ENCODE results near the gene B3GAT3.

DNA sequence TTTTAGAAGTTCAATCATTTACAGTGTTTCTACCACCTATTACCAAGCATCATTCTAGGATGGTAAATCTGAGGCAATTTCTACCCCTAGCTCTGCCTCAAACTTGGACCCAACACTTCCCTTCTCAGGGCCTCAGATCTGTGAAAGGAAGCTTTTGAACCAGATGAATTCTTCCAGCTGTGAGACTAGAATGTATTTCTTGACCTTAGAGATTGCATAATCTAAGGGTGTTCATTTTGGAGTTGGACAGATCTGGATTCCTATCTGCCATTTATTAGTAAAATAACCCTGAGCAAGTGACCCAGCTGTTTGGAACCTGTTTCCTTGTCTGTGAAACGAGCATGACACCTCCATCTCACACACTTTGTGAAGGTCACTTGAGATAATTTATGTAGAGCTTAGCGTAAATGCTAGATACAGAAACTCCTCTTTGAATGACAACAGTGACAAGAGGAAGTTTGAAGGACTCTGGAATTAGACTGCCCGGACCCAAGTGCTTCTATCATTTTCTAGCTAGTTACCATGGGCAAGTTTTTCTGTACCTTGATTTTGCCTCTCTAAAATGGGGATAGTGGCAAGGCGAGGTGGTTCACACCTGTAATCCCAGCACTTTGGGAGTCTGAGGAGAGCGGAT lies 35.1 kb upstream of the B3GAT3 start:
- TF ChIP-seq, protein P1, sequence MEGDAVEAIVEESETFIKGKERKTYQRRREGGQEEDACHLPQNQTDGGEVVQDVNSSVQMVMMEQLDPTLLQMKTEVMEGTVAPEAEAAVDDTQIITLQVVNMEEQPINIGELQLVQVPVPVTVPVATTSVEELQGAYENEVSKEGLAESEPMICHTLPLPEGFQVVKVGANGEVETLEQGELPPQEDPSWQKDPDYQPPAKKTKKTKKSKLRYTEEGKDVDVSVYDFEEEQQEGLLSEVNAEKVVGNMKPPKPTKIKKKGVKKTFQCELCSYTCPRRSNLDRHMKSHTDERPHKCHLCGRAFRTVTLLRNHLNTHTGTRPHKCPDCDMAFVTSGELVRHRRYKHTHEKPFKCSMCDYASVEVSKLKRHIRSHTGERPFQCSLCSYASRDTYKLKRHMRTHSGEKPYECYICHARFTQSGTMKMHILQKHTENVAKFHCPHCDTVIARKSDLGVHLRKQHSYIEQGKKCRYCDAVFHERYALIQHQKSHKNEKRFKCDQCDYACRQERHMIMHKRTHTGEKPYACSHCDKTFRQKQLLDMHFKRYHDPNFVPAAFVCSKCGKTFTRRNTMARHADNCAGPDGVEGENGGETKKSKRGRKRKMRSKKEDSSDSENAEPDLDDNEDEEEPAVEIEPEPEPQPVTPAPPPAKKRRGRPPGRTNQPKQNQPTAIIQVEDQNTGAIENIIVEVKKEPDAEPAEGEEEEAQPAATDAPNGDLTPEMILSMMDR (IDR thresholded peaks at IDR 0.05), result no peak
- no peak for TF ChIP-seq POLR2A (IDR thresholded peaks at IDR 0.05)
